Lower lobe of right lung (tissue), 2 donors: ENCODE measurements around the gene KCTD12. TPM values are rescaled to one million over a fixed set of nuclear protein-coding genes. Genes with fewer than 3 reads are reported as not detected.

Experiments used
- ATAC-seq, 2 donors: fragments of 200-7000 bp; cut with Tn5 transposase; one replicate each; pipeline ENCODE4 v1.9.1; 2020 to 2022; ENCODE audit warnings: mild to moderate bottlenecking in 2 of 2, moderate library complexity in 2 of 2
- DNase-seq: peaks from one replicate; pipeline ENCODE4 v3.0.0-alpha.2; 2020
- H3K27ac ChIP-seq: fragments of 200-600 bp; one replicate; pipeline ENCODE4 v1.8.0; 2022
- H3K27me3 ChIP-seq: fragments of 200-600 bp; one replicate; pipeline ENCODE4 v1.8.0; 2022; ENCODE audit warnings: low read depth
- H3K36me3 ChIP-seq: fragments of 200-600 bp; one replicate; pipeline ENCODE4 v1.8.0; 2022; ENCODE audit warnings: mild to moderate bottlenecking
- H3K4me1 ChIP-seq: fragments of 200-600 bp; one replicate; pipeline ENCODE4 v1.8.0; 2022
- H3K4me3 ChIP-seq: fragments of 200-600 bp; one replicate; pipeline ENCODE4 v1.8.0; 2022; ENCODE audit warnings: mild to moderate bottlenecking
- H3K9me3 ChIP-seq: fragments of 200-600 bp; one replicate; pipeline ENCODE4 v1.8.0; 2022
- CTCF ChIP-seq: fragments of 200-600 bp; IDR thresholded peaks from one replicate; pipeline ENCODE4 v1.8.0; 2022; ENCODE audit warnings: antibody characterized with exemption, mild to moderate bottlenecking
- intact Hi-C: fragments of 100-400 bp; cut with DNase I; formaldehyde crosslinking; loops from one replicate; pipeline ENCODE4 v1.11.0; 2022
- total RNA-seq: library from RNA; stranded (reverse); fragmentation: NEBNext Ultra II Directional; extraction: Animal tissue kit (Norgen Biotek cat#: 25700); gene quantifications from one replicate; pipeline ENCODE4 v1.2.1, GENCODE V29; 2021
- donor health status: DM: no; HTN: yes; CAD: no; lungs with severe emphysema.

KCTD12 gene
- total RNA-seq, 1 donor from 2014 or later, result 162 TPM

- Histone ChIP-seq H3K4me1 (peaks cover 32% of the 10 kb centered on the region), H3K27me3 (no peaks in the 10 kb centered on the region), H3K36me3 (no peaks in the 10 kb centered on the region), H3K27ac (no peak overlapping the region), H3K4me3 (no peak overlapping the region), H3K9me3 (no peaks in the 10 kb centered on the region)
- DNase-seq (no peak), ATAC-seq (no peak)
- intact Hi-C loops, result no loop called here
- no peak for TF ChIP-seq CTCF
These were observed 10.9 kb downstream of the KCTD12 start for GRCh38 chr13:76875271-76875815.

DNA sequence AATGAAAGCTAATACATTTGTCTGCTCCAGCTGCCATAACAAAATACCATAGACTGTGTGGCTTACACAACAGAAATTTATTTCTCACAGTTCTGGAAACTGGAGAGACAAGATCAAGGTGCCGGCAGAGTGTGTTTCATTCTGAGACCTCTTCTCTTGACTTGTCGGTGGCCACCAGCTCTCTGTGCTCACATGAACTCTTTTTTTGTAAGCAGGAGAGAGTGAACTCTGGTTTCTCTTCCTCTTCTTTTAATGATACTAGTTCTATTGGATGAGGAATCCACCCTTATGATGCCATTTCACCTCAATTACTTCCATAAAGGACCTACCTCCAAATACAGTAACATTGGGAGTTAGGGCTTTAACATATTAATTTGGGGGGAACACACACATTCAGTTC lies 11.7 kb downstream of the KCTD12 start:
- Histone ChIP-seq H3K4me1 (peaks cover 25% of the 10 kb centered on the region), H3K27ac (no peak overlapping the region), H3K4me3 (no peak overlapping the region), H3K9me3 (no peaks in the 10 kb centered on the region), H3K36me3 (no peaks in the 10 kb centered on the region), H3K27me3 (no peaks in the 10 kb centered on the region)
- no peak for TF ChIP-seq CTCF
- ATAC-seq (peak; percentile 52 to 61), DNase-seq (no peak)
- intact Hi-C loops, result no loop called here

DNA sequence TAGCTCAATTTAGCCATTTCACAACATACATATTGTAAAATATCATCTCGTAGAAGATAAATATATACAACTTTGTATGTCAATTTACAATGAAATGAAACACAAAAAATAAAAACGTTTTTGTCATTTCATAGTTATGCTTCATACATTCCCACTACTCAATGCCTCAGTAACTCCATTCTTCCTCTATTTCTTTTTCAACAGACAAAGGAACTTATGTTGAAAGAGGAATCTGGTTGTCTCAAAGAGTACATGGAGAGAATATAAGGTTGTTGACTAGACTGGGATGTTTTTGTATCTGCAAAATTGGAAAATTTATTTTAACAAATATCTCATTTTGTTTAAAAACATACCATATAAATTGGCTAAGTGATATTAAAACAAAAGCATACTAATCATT lies 12.8 kb downstream of the KCTD12 start:
- peak in 1 of 2 donors; percentile 61 for ATAC-seq
- H3K27ac ChIP-seq, result no peak overlapping the region

DNA sequence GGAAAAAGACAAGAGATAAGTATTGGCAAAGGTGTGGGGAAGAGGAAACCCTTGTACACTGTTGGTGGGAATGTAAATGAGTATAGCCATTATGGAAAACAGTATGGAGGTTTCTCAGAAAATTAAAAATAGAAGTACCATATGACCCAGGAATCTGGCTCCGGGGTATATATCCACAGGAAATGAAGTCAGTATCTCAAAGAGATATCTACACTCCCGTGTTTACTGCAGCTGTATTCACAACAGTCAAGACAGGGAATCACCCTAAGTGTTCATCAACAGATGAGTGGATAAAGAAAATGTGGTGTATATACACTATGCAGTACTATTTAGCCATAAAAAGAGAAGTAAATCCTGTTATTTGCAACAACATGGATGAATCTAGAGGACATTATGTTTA lies 13.5 kb downstream of the KCTD12 start:
- ATAC-seq (no peak), DNase-seq (no peak)
- intact Hi-C loops, result no loop called here
- Histone ChIP-seq H3K27me3 (no peaks in the 10 kb centered on the region), H3K4me1 (peaks cover 9% of the 10 kb centered on the region), H3K4me3 (no peak overlapping the region), H3K27ac (no peak overlapping the region), H3K36me3 (no peaks in the 10 kb centered on the region), H3K9me3 (no peaks in the 10 kb centered on the region)
- TF ChIP-seq CTCF, result no peak

More for the DNA sequence above, 12.8 kb downstream of the KCTD12 start:
- H3K4me3 ChIP-seq, result no peak overlapping the region
- TF ChIP-seq CTCF, result no peak
- H3K36me3 ChIP-seq, result no peaks in the 10 kb centered on the region
- H3K4me1 ChIP-seq, result peaks cover 16% of the 10 kb centered on the region
- DNase-seq, result no peak
- H3K27me3 ChIP-seq, result no peaks in the 10 kb centered on the region
- intact Hi-C loops, result no loop called here
- no peaks in the 10 kb centered on the region for H3K9me3 ChIP-seq

DNA sequence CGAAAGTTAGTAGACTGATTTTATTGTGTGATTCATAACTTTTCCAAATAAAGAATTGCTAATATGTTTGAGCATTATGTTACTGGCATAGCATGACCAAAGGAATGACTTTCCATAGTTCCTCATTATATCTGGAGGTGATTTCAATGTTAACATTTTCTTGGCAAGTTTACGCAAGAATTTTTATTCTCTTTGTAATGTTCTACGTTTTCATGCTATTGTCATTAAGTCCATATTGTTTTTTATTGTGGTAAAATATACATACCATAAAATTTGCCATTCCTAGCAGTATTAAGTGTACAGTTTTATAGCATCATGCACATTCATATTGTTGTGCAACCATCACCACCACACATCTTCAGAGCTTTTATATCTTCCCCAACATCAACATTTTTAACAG lies 14.8 kb downstream of the KCTD12 start:
- no peak for TF ChIP-seq CTCF

DNA sequence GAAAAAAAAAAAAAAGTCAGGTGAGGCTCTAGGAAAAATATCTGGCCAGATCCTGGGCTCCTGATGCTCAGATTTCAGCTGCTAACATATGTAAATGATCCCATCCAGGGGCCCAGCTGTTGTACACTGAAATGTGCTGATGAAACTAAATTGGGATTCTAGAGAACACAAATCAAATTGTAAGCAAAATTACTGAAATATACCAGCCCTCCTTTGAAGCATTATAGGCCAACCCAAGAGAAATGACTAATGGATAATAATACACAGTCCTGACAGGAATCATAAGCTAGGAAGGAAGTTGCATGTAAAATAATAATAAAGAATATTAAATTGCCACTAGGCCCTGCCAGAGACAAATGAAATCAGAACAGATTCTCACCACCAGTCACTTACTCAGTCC lies 17.8 kb downstream of the KCTD12 start:
- TF ChIP-seq CTCF, result no peak
- Histone ChIP-seq H3K27me3 (no peaks in the 10 kb centered on the region), H3K36me3 (no peaks in the 10 kb centered on the region), H3K4me1 (no peaks in the 10 kb centered on the region), H3K4me3 (no peak overlapping the region), H3K27ac (no peak overlapping the region), H3K9me3 (no peaks in the 10 kb centered on the region)
- DNase-seq (no peak), ATAC-seq (no peak)
- intact Hi-C loops, result no loop called here

More for the DNA sequence above, 14.8 kb downstream of the KCTD12 start:
- Histone ChIP-seq H3K4me1 (peaks cover 6% of the 10 kb centered on the region), H3K27me3 (no peaks in the 10 kb centered on the region), H3K4me3 (no peak overlapping the region), H3K27ac (no peak overlapping the region), H3K36me3 (no peaks in the 10 kb centered on the region), H3K9me3 (no peaks in the 10 kb centered on the region)
- ATAC-seq, result no peak
- DNase-seq, result no peak
- intact Hi-C loops, result no loop called here
